Spleen (tissue), 11 donors: Measurements from ENCODE around the gene RBMS1. TPM values are rescaled to one million over a fixed set of nuclear protein-coding genes. Genes with fewer than 3 reads are reported as not detected.

ENCODE experiments used
- DNase-seq: peaks from one replicate; pipeline ENCODE4 v3.0.0-alpha.2; 2020
- H3K27ac ChIP-seq, 8 donors: fragments of 200-600 bp; sonication (generic) in 7 of 8; 1 replicate in 4 of 8; 2 replicates in 4 of 8; pipeline versions ENCODE4 v1.5.0 to v1.8.0; 2016 to 2021; ENCODE audit warnings: inconsistent platforms in 4 of 8, mild to moderate bottlenecking in 4 of 8, moderate library complexity in 1 of 8
- H3K27me3 ChIP-seq, 7 donors: fragments of 200-600 bp; sonication (generic) in 6 of 7; replicated peaks in 1 of 7; 1 replicate in 4 of 7; 2 replicates in 3 of 7; pipeline versions ENCODE4 v1.5.0 to v1.8.0; 2016 to 2021; ENCODE audit warnings: inconsistent platforms in 3 of 7, mild to moderate bottlenecking in 1 of 7
- H3K36me3 ChIP-seq, 6 donors: fragments of 200-600 bp; sonication (generic) in 5 of 6; 1 replicate in 4 of 6; 2 replicates in 2 of 6; pipeline versions ENCODE4 v1.5.0 to v1.8.0; 2016 to 2021; ENCODE audit warnings: inconsistent platforms in 2 of 6
- H3K4me1 ChIP-seq, 6 donors: fragments of 200-600 bp; sonication (generic) in 5 of 6; 1 replicate in 3 of 6; 2 replicates in 3 of 6; pipeline versions ENCODE4 v1.5.0 to v1.8.0; 2016 to 2021; ENCODE audit warnings: inconsistent platforms in 3 of 6
- H3K4me3 ChIP-seq, 8 donors: fragments of 200-600 bp; sonication (generic) in 7 of 8; 1 replicate in 4 of 8; 2 replicates in 4 of 8; pipeline versions ENCODE4 v1.5.0 to v1.8.0; 2016 to 2021; ENCODE audit warnings: inconsistent platforms in 4 of 8, mild to moderate bottlenecking in 4 of 8, moderate library complexity in 2 of 8
- H3K9me3 ChIP-seq, 8 donors: fragments of 200-600 bp; sonication (generic) in 7 of 8; 1 replicate in 4 of 8; 2 replicates in 4 of 8; pipeline versions ENCODE4 v1.5.0 to v1.8.0; 2016 to 2021; ENCODE audit warnings: inconsistent platforms in 4 of 8
- POLR2A ChIP-seq, 3 donors: fragments of 450-650 bp; IDR thresholded peaks; one replicate each; pipeline ENCODE4 v1.5.1; 2017; ENCODE audit warnings: antibody characterized with exemption in 3 of 3, mild to moderate bottlenecking in 1 of 3
- POLR2AphosphoS5 ChIP-seq, 3 donors: sonication (generic); formaldehyde crosslinking; IDR thresholded peaks; one replicate each; pipeline ENCODE4 v1.5.1; 2017; ENCODE audit warnings: antibody characterized with exemption in 3 of 3
- WGBS, 5 donors: extraction: QIAGEN DNeasy Blood & Tissue Kit in 3 of 5; methylation state at CpG; one replicate each; pipeline versions ENCODE4 v1.1.5 to v1.1.7; 2013 to 2018; 5-methylcytosine and 5-hydroxymethylcytosine counted together
- intact Hi-C: fragments of 100-400 bp; cut with DNase I; formaldehyde crosslinking; loops from one replicate; pipeline ENCODE4 v1.15.0; 2023; ENCODE audit warnings: low total_unique reads
- polyA plus RNA-seq, 3 donors: library from polyadenylated mRNA; stranded (reverse); fragments of 200-250 nt; gene quantifications; one replicate each; pipeline ENCODE4 v1.2.1, GENCODE V29; 2013
- total RNA-seq, 7 donors: library from RNA; depleted of rRNA in 3 of 7; stranded (reverse); fragments of >200 nt in 3 of 7; fragmentation: NEBNext Ultra II Directional in 4 of 7; extraction: Animal tissue kit (Norgen Biotek cat#: 25700) in 4 of 7; gene quantifications; one replicate each; pipeline versions ENCODE4 v1.1.0 to v1.2.1, GENCODE V29; 2016 to 2021
- TF ChIP-seq, protein P1 (sequence below), 11 experiments: fragments of 200-600 bp in 7 of 11; fragments of 450-650 bp in 4 of 11; sonication (generic) in 4 of 11; IDR thresholded peaks in 8 of 11; conservative IDR thresholded peaks in 3 of 11; 1 replicate in 7 of 11; 2 replicates in 4 of 11; pipeline versions ENCODE4 v1.4.0 to v1.8.0; 2016 to 2021; ENCODE audit warnings: antibody characterized with exemption in 11 of 11, inconsistent platforms in 4 of 11, mild to moderate bottlenecking in 1 of 11
- donor health status: healthy with polysubstance abuse.
- donor health status: DM: no; HTN: no; CAD: no; lungs with moderate emphysema.
- donor health status: DM: no; HTN: no; CAD: no.
- donor health status: Bipolar disorder and iron deficiency.
- donor health status: healthy.
- donor health status: DM: no; HTN: no; CAD: no.
- donor health status: DM: yes; HTN: yes; CAD: no.

RBMS1 gene
- total and polyA plus RNA-seq, 10 donors, result 18.8 to 151 (median 118) TPM

- no peak for TF ChIP-seq POLR2AphosphoS5 (IDR thresholded peaks at IDR 0.05)
- TF ChIP-seq POLR2A (IDR thresholded peaks at IDR 0.05), result no peak
- TF ChIP-seq, protein P1, sequence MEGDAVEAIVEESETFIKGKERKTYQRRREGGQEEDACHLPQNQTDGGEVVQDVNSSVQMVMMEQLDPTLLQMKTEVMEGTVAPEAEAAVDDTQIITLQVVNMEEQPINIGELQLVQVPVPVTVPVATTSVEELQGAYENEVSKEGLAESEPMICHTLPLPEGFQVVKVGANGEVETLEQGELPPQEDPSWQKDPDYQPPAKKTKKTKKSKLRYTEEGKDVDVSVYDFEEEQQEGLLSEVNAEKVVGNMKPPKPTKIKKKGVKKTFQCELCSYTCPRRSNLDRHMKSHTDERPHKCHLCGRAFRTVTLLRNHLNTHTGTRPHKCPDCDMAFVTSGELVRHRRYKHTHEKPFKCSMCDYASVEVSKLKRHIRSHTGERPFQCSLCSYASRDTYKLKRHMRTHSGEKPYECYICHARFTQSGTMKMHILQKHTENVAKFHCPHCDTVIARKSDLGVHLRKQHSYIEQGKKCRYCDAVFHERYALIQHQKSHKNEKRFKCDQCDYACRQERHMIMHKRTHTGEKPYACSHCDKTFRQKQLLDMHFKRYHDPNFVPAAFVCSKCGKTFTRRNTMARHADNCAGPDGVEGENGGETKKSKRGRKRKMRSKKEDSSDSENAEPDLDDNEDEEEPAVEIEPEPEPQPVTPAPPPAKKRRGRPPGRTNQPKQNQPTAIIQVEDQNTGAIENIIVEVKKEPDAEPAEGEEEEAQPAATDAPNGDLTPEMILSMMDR (IDR thresholded peaks at IDR 0.05 in 8 of 11, conservative IDR thresholded peaks at IDR 0.05 in 3 of 11), result no peak
Measured at GRCh38 chr2:160469164-160469563, 24.4 kb downstream of the RBMS1 start.

DNA sequence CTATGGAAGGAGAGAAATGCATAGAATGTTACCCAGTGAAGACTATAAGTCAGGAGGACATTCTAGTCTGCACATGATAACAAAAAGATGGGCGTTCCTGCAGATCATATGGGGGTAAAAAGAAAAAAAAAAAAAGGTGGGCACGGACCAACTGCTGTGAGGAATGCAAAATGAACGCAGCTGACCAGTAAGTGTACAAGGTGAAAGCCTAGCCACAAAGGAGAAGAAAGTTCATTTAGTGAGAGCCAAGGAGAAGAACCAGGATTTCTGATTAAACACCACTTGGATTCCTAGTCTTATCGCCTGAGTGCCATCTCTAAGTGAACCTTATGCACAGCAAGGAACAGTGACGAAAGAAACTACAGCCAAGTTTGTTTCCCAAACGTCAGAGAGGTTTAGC lies 26.5 kb downstream of the RBMS1 start:
- intact Hi-C loops, result no loop called here
- H3K4me1 ChIP-seq, result peaks cover 0 to 11% (median 2%) of the 10 kb centered on the region in 6 donors
- no peak overlapping the region for H3K27ac ChIP-seq
- no peaks in the 10 kb centered on the region for H3K27me3 ChIP-seq
- no peak overlapping the region for H3K4me3 ChIP-seq
- no peaks in the 10 kb centered on the region for H3K9me3 ChIP-seq
- TF ChIP-seq, protein P1 (IDR thresholded peaks at IDR 0.05 in 8 of 11, conservative IDR thresholded peaks at IDR 0.05 in 3 of 11), result no peak
- TF ChIP-seq POLR2A (IDR thresholded peaks at IDR 0.05), result no peak
- WGBS, 5 donors, result 84 to 92% (median 89%) methylated on average over 6 of the region's 6 CpGs
- no peaks in the 10 kb centered on the region for H3K36me3 ChIP-seq
- DNase-seq, result no peak

More at GRCh38 chr2:160469164-160469563, 24.4 kb downstream of the RBMS1 start:
- intact Hi-C loops, result no loop called here
- peak overlapping the region in 1 of 8 donors; percentile 0 for H3K27ac ChIP-seq
- H3K27me3 ChIP-seq, result no peaks in the 10 kb centered on the region
- DNase-seq, result no peak
- H3K36me3 ChIP-seq, result no peaks in the 10 kb centered on the region
- H3K9me3 ChIP-seq, result no peaks in the 10 kb centered on the region
- H3K4me1 ChIP-seq, result peaks cover 0 to 22% (median 5%) of the 10 kb centered on the region in 6 donors
- 74 to 93% (median 85%) methylated on average over 6 of the region's 6 CpGs for WGBS, 5 donors
- no peak overlapping the region for H3K4me3 ChIP-seq

DNA sequence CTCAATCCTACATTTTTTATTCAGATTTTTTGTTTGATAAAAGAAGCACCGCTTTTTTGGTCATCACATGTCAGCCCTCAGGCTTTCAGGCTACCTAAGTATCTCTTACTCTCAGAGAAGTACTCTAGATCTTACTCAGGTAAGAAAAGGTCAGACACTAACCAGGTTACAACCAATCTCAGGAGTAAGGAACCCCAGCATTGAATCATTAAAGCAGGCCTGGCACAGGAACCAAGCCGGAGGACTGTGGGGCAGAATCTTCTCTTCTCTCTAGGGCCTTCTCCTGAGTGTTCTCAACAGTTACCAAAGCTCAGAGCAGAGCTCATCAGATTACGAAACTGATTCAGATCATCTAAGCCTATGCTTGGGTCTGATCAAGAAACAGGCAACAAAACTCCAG lies 28.2 kb downstream of the RBMS1 start:
- no peaks in the 10 kb centered on the region for H3K36me3 ChIP-seq
- intact Hi-C loops, result no loop called here
- H3K4me3 ChIP-seq, result no peak overlapping the region
- no peak for TF ChIP-seq POLR2A (IDR thresholded peaks at IDR 0.05)
- no peak for TF ChIP-seq POLR2AphosphoS5 (IDR thresholded peaks at IDR 0.05)
- TF ChIP-seq, protein P1 (IDR thresholded peaks at IDR 0.05 in 8 of 11, conservative IDR thresholded peaks at IDR 0.05 in 3 of 11), result no peak
- no peak overlapping the region for H3K27ac ChIP-seq
- no peak for DNase-seq
- H3K27me3 ChIP-seq, result no peaks in the 10 kb centered on the region
- peaks cover 0 to 20% (median 2%) of the 10 kb centered on the region in 6 donors for H3K4me1 ChIP-seq
- H3K9me3 ChIP-seq, result no peaks in the 10 kb centered on the region
- 77 to 92% (median 90%) methylated on average over 3 of the region's 3 CpGs for WGBS, 5 donors

DNA sequence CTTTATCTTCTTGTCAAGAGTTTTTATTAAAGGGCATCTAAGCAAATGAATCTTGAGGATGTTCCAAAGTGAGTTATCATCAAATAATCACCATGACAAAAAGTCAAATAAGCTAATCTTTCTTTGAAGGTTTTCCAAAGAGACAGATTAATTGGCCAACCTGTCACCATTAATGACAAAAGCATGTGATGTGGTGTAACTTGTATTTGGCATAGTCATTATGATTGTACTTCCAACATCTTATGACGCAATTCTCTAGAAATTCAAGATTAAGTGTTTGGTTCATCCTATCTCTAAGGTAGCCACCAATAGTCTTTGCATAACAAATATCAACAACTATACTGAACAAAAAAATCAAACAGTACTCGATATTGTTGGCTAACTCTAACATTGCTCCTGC lies 28.6 kb downstream of the RBMS1 start:
- WGBS, 5 donors, result 83 to 97% (median 93%) methylated on average over 2 of the region's 2 CpGs
- DNase-seq, result no peak
- no peak for TF ChIP-seq POLR2A (IDR thresholded peaks at IDR 0.05)
- TF ChIP-seq, protein P1 (IDR thresholded peaks at IDR 0.05 in 8 of 11, conservative IDR thresholded peaks at IDR 0.05 in 3 of 11), result no peak
- no peak for TF ChIP-seq POLR2AphosphoS5 (IDR thresholded peaks at IDR 0.05)
- Histone ChIP-seq H3K9me3 (no peaks in the 10 kb centered on the region), H3K4me1 (peaks cover 0 to 20% (median 4%) of the 10 kb centered on the region in 6 donors), H3K4me3 (no peak overlapping the region), H3K36me3 (no peaks in the 10 kb centered on the region), H3K27me3 (no peaks in the 10 kb centered on the region), H3K27ac (no peak overlapping the region)
- intact Hi-C loops, result no loop called here
